ENCODE data around the gene HOXA13. TPM values are rescaled to one million over a fixed set of nuclear protein-coding genes. Genes with fewer than 3 reads are reported as not detected.
A peak's percentile ranks its signal among the peaks of the same experiment; 100 is the strongest.

The HOXA13 gene
- total RNA-seq, 3 donors from 2014 or later (not counting 1 experiment from before 2014, with no cell fraction given) = not detected

- Mint-ChIP-seq H3K27ac (no peak overlapping the region), H3K9me3 (no peaks in the 10 kb centered on the region), H3K27me3 (ENCODE audit: low read depth in 2 of 2) (peaks cover 82 to 92% of the 10 kb centered on the region in 2 donors), H3K4me3 (peak overlapping the region; percentile 85), H3K4me1 (peaks cover 48 to 50% of the 10 kb centered on the region in 2 donors), H3K36me3 (no peaks in the 10 kb centered on the region)
- no peak for TF ChIP-seq CTCF (IDR thresholded peaks at IDR 0.05)
- WGBS (ENCODE audit: insufficient coverage) = 52% methylated on average over 7 of the region's 7 CpGs
- Histone ChIP-seq H3K36me3 (ENCODE audit: control insufficient read depth, insufficient read depth, low read length) (no peaks in the 10 kb centered on the region), H3K4me3 (ENCODE audit: low read length) (no peak overlapping the region), H3K27ac (ENCODE audit: low read length) (no peak overlapping the region), H3K27me3 (ENCODE audit: control insufficient read depth, insufficient read depth, low read length) (peaks cover 93% of the 10 kb centered on the region), H3K9me3 (ENCODE audit: control insufficient read depth, insufficient read depth, low read length) (no peaks in the 10 kb centered on the region), H3K4me1 (ENCODE audit: control insufficient read depth, insufficient read depth, low read length) (peaks cover 53% of the 10 kb centered on the region)
- ATAC-seq (no peak), DNase-seq (peak in 1 of 2 donors; percentile 10)
- intact Hi-C loops (cut with micrococcal nuclease) = loop anchor here (5.0 kb wide), 1 partner anchor 38 kb away; the partner anchor contains the start of gene HOXA3
Measured at GRCh38 chr7:27189997-27190748, 9.7 kb downstream of the HOXA13 start.

GRCh38 chr7:27189295-27189996 is 10.4 kb downstream of the HOXA13 start:
- ATAC-seq = no peak
- H3K9me3 Mint-ChIP-seq = no peaks in the 10 kb centered on the region
- no peak overlapping the region for H3K27ac Mint-ChIP-seq
- no peaks in the 10 kb centered on the region for H3K36me3 Mint-ChIP-seq
- H3K27ac ChIP-seq (ENCODE audit: low read length) = no peak overlapping the region
- peak overlapping the region; percentile 85 for H3K4me3 Mint-ChIP-seq
- H3K4me1 ChIP-seq (ENCODE audit: control insufficient read depth, insufficient read depth, low read length) = peaks cover 60% of the 10 kb centered on the region
- H3K4me3 ChIP-seq (ENCODE audit: low read length) = no peak overlapping the region
- 21% methylated on average over 22 of the region's 22 CpGs for WGBS (ENCODE audit: insufficient coverage)
- no peaks in the 10 kb centered on the region for H3K36me3 ChIP-seq (ENCODE audit: control insufficient read depth, insufficient read depth, low read length)
- peaks cover 82 to 91% of the 10 kb centered on the region in 2 donors for H3K27me3 Mint-ChIP-seq (ENCODE audit: low read depth in 2 of 2)
- DNase-seq = peak in 1 of 2 donors; percentile 15
- H3K27me3 ChIP-seq (ENCODE audit: control insufficient read depth, insufficient read depth, low read length) = peaks cover 93% of the 10 kb centered on the region
- H3K4me1 Mint-ChIP-seq = peaks cover 55 to 57% of the 10 kb centered on the region in 2 donors
- H3K9me3 ChIP-seq (ENCODE audit: control insufficient read depth, insufficient read depth, low read length) = no peaks in the 10 kb centered on the region
- intact Hi-C loops (cut with micrococcal nuclease) = loop anchor here (5.0 kb wide), 1 partner anchor 37 kb away; the partner anchor contains the start of gene HOXA3
- no peak for TF ChIP-seq CTCF (IDR thresholded peaks at IDR 0.05)

- Histone ChIP-seq H3K4me3 (ENCODE audit: low read length) (no peak overlapping the region), H3K36me3 (ENCODE audit: control insufficient read depth, insufficient read depth, low read length) (no peaks in the 10 kb centered on the region), H3K9me3 (ENCODE audit: control insufficient read depth, insufficient read depth, low read length) (no peaks in the 10 kb centered on the region), H3K4me1 (ENCODE audit: control insufficient read depth, insufficient read depth, low read length) (peaks cover 66% of the 10 kb centered on the region), H3K27ac (ENCODE audit: low read length) (no peak overlapping the region), H3K27me3 (ENCODE audit: control insufficient read depth, insufficient read depth, low read length) (peaks cover 91% of the 10 kb centered on the region)
- Mint-ChIP-seq H3K4me1 (peaks cover 55 to 65% of the 10 kb centered on the region in 2 donors), H3K27ac (peak overlapping the region in 1 of 2 donors; percentile 25), H3K27me3 (ENCODE audit: low read depth in 2 of 2) (peaks cover 82 to 83% of the 10 kb centered on the region in 2 donors), H3K9me3 (no peaks in the 10 kb centered on the region), H3K36me3 (no peaks in the 10 kb centered on the region), H3K4me3 (peak overlapping the region; percentile 85)
- DNase-seq = peak; percentile 23 to 60
- peak; percentile 5 to 47 (median 28) for ATAC-seq
- WGBS (ENCODE audit: insufficient coverage) = 7% methylated on average over 49 of the region's 49 CpGs
- intact Hi-C loops (cut with micrococcal nuclease) = loop anchor here (5.0 kb wide), 1 partner anchor 36 kb away; the partner anchor contains the start of gene HOXA3
- no peak for TF ChIP-seq CTCF (IDR thresholded peaks at IDR 0.05)
Measured at GRCh38 chr7:27188386-27189294, 11.3 kb downstream of the HOXA13 start.

Data from natural killer cell (primary cell).